Progenitor cell of endocrine pancreas (in vitro differentiated cells): Measurements from ENCODE around the gene PTPN9. TPM values are rescaled to one million over a fixed set of nuclear protein-coding genes. Genes with fewer than 3 reads are reported as not detected.
"Not testable (repeated sequence)": the region's sequence is repeated elsewhere in the genome, so short reads cannot be mapped to it uniquely, and the experiment has no call there.

Experiments used
- DNase-seq: peaks from one replicate; pipeline ENCODE4 v3.0.0; 2021; ENCODE audit warnings: low spot score; ENCODE audit not compliant: unreplicated experiment
- H3K27ac Mint-ChIP-seq: 2 replicates; pipeline ENCODE4 v1.8.0; 2021; ENCODE audit warnings: mild to moderate bottlenecking, moderate library complexity, mixed read lengths
- H3K27me3 Mint-ChIP-seq: 2 replicates; pipeline ENCODE4 v1.8.0; 2021; ENCODE audit warnings: mixed read lengths
- H3K36me3 Mint-ChIP-seq: 2 replicates; pipeline ENCODE4 v1.8.0; 2022; ENCODE audit warnings: mixed read lengths; ENCODE audit not compliant: insufficient read depth
- H3K4me1 Mint-ChIP-seq: 2 replicates; pipeline ENCODE4 v1.8.0; 2021; ENCODE audit warnings: low read depth, mixed read lengths
- H3K4me3 Mint-ChIP-seq: 2 replicates; pipeline ENCODE4 v1.8.0; 2021; ENCODE audit warnings: low read depth, mild to moderate bottlenecking, moderate library complexity, mixed read lengths
- H3K9me3 Mint-ChIP-seq: 2 replicates; pipeline ENCODE4 v1.8.0; 2021; ENCODE audit warnings: low read depth, mixed read lengths
- CTCF ChIP-seq: fragments of 200-600 bp; sonication (generic); IDR thresholded peaks from one replicate; pipeline ENCODE4 v1.5.0; 2021; ENCODE audit warnings: antibody characterized with exemption, mild to moderate bottlenecking; ENCODE audit not compliant: unreplicated experiment
- total RNA-seq: library from RNA; stranded (reverse); gene quantifications from 2 replicates; pipeline ENCODE4 v1.2.1, GENCODE V29; 2021

PTPN9 gene
- total RNA-seq, 1 donor from 2014 or later = 37.1 TPM

GRCh38 chr15:75517233-75517632 lies 61.9 kb downstream of the PTPN9 start:
- Mint-ChIP-seq H3K36me3 (peaks cover 27% of the 10 kb centered on the region), H3K9me3 (no peaks in the 10 kb centered on the region)
- TF ChIP-seq CTCF = no peak

GRCh38 chr15:75508840-75509532 lies 70.1 kb downstream of the PTPN9 start:
- Mint-ChIP-seq H3K4me1 (no peaks in the 10 kb centered on the region), H3K36me3 (peaks cover 21% of the 10 kb centered on the region), H3K27me3 (no peaks in the 10 kb centered on the region), H3K27ac (peak overlapping the region; percentile 27), H3K4me3 (no peak overlapping the region), H3K9me3 (peaks cover 4% of the 10 kb centered on the region)
- TF ChIP-seq CTCF = peak; percentile 56
- no peak for DNase-seq

More at GRCh38 chr15:75517233-75517632, 61.9 kb downstream of the PTPN9 start:
- no peak overlapping the region for H3K4me3 Mint-ChIP-seq
- no peak overlapping the region for H3K27ac Mint-ChIP-seq
- no peaks in the 10 kb centered on the region for H3K27me3 Mint-ChIP-seq
- DNase-seq = no peak
- H3K4me1 Mint-ChIP-seq = no peaks in the 10 kb centered on the region

- Mint-ChIP-seq H3K4me3 (no peak overlapping the region), H3K27me3 (no peaks in the 10 kb centered on the region)
Observed at GRCh38 chr15:75502360-75502759, 76.8 kb downstream of the PTPN9 start.

GRCh38 chr15:75493732-75494131 lies 85.4 kb downstream of the PTPN9 start:
- Mint-ChIP-seq H3K9me3 (no peaks in the 10 kb centered on the region), H3K36me3 (peaks cover 13% of the 10 kb centered on the region), H3K27ac (no peak overlapping the region), H3K4me1 (no peaks in the 10 kb centered on the region), H3K4me3 (no peak overlapping the region), H3K27me3 (no peaks in the 10 kb centered on the region)
- DNase-seq = no peak
- TF ChIP-seq CTCF = no peak

More at GRCh38 chr15:75502360-75502759, 76.8 kb downstream of the PTPN9 start:
- Mint-ChIP-seq H3K4me1 (no peaks in the 10 kb centered on the region), H3K9me3 (peaks cover 4% of the 10 kb centered on the region), H3K27ac (peak overlapping the region; percentile 82), H3K36me3 (peaks cover 39% of the 10 kb centered on the region)
- no peak for DNase-seq
- no peak for TF ChIP-seq CTCF

- Mint-ChIP-seq H3K27me3 (no peaks in the 10 kb centered on the region), H3K27ac (no peak overlapping the region), H3K4me3 (no peak overlapping the region), H3K4me1 (peaks cover 8% of the 10 kb centered on the region), H3K9me3 (peaks cover 9% of the 10 kb centered on the region), H3K36me3 (peaks cover 41% of the 10 kb centered on the region)
- no peak for TF ChIP-seq CTCF
- DNase-seq = no peak
Observed at GRCh38 chr15:75483961-75484360, 95.2 kb downstream of the PTPN9 start.

- H3K4me3 Mint-ChIP-seq, DNase-seq, H3K27ac Mint-ChIP-seq, H3K27me3 Mint-ChIP-seq, H3K9me3 Mint-ChIP-seq, H3K4me1 Mint-ChIP-seq: not testable (repeated sequence)
- H3K36me3 Mint-ChIP-seq = peaks cover 44% of the 10 kb centered on the region
Observed at GRCh38 chr15:75483556-75483955, 95.6 kb downstream of the PTPN9 start.
